ENCODE data around the gene SHANK2.

SHANK2 gene

GRCh38 chr11:71218789-71219499, 33.4 kb downstream of the SHANK2 start:
- DNase-seq = no peak

- DNase-seq = no peak
These were observed 36.9 kb downstream of the SHANK2 start for GRCh38 chr11:71215425-71215965.

- DNase-seq = no peak
These were observed 37.6 kb downstream of the SHANK2 start for GRCh38 chr11:71214553-71215424.

DNA sequence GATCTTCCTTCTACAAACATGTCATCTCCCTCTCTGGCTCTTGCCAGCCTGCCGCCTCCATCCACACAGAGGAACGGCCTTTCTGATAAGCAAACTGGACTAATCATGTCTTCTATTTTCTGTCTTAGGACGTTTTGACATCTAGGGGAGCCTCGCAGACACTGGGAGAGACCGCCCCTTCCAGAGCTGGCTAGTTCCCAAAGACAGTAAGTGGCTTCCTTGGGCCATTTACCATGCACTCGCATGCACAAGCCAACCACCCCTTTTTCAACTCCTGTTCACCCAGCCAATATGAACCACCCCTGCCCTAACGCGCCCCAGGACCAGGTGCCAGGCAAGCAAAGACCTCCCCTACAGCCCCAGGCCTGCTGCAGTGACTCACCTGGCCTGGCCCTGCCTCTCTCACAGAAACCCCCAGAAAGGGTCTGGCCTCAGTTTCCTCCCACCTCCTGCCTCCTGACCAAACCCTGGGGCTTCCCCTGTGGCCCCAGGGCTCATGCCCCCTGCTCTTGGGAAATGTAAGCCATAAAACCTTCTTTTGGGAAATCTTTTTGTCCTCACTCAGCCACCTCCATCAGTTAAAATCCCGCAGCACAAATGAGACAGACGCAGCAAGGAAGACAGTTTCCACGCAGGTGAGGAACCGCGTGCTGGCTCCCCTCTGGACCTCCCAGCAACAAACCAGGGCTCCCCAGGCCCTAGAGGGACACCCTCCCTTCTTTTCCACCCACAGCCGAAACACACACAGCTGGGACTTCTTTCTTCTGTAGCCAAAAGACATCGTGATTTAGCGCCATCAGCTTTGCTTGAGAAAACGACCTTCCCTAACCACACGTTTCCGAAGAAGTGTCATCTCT, 38.5 kb downstream of the SHANK2 start:
- DNase-seq = no peak

GRCh38 chr11:71212871-71213559, 39.4 kb downstream of the SHANK2 start:
- DNase-seq = no peak

GRCh38 chr11:71211631-71212030, 40.7 kb downstream of the SHANK2 start:
- DNase-seq = no peak

- no peak for DNase-seq
These were observed 41.5 kb downstream of the SHANK2 start for GRCh38 chr11:71210861-71211260.

DNA sequence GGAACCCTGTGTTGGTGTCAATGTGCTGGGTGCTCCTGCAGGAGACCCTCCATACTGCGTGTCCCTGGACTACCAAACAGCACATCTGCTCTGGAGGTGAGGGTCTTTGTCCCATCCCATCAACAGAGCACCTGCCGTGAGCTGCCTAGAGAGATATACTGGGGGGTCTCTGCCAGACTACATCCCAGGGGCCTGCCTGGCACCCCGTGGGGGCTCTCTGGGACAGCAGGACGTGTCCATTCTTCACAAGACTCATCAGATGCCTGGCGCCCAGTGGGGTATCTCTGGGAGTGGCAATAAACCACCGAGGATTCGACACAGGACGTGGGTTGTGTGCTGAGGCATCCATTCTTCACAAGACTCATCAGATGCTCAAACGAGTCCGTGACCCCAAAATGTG, 42.7 kb downstream of the SHANK2 start:
- DNase-seq = no peak

GRCh38 chr11:71209181-71209580, 43.2 kb downstream of the SHANK2 start:
- no peak for DNase-seq

DNA sequence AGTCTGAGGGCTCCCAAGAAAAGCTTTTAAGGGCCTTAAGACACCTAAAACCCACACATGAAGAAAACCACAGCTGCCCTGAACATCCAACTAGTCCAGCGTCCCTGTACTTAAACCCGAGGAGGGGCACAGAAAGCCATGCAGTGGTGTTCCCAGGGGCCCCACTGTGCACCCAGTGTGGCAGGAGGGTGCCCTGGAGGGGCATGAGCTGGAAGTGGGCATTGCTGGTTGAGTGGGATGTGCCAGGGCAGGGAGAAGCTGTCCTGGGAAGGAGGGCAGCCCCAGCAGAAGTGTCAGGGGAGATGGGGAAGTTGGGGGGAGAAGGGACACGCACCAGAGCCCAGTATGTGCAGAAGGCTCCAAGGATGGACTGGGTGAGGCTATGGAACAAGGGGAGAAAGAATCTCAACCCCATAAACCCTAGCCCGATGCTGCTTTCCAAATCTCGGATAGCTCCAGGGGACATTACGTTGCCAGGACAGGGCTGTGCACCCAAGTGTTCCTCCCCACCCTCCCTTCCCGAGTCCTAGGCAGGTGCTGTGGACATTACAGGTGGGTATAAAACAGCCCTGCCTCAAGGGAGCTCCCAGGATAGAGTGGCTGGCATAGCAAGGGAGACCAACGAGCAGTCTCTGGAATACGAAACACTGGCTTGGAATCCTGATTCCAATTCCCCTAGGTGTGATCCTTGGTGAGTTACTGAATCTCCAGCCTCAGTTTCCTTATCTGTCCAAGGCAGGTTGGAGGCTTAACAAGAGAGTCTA, 44.2 kb downstream of the SHANK2 start:
- DNase-seq = no peak

DNA sequence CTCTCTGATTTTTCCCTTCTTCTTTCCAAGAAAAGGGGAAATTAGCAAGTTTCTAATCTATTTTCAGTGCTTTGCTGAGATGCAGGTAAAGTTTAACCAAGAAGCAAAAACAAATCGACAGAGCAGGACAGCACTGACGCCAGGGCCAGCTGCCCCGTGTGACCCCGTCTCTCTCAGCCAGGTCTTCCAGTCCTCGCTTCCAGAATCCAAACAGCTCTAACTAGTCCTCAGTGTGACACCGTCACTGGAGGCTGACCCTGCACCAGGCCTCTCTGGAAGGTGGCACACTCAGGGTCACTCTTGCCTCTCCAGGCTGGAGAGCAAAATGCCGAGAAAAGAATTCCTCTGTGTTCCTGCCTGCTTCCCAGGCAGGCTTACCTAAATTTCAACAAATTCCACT, 44.8 kb downstream of the SHANK2 start:
- DNase-seq = no peak

- no peak for DNase-seq
These were observed 46.2 kb downstream of the SHANK2 start for GRCh38 chr11:71206186-71206585.

GRCh38 chr11:71204748-71205664, 47.4 kb downstream of the SHANK2 start:
- DNase-seq = no peak

DNA sequence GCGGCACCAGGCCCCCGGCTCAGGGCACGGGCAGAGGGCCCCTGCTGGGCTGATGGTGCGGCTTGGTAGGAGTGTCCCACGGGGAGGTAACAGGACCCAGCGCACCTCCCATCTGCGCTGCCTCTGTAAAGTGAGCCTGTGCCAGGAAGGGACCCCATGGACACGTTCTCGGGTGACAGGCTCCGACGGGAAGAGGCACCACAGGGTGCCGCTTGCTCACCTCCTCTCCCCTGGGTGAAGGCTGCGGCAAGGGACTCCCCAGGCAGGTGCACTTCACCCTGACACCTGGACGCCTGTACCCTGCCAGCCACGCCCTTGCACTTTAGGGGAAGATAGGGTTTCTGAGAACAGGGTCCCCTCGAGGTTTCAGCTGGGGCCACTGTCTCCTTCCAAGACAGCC, 48.1 kb downstream of the SHANK2 start:
- DNase-seq = no peak

DNA sequence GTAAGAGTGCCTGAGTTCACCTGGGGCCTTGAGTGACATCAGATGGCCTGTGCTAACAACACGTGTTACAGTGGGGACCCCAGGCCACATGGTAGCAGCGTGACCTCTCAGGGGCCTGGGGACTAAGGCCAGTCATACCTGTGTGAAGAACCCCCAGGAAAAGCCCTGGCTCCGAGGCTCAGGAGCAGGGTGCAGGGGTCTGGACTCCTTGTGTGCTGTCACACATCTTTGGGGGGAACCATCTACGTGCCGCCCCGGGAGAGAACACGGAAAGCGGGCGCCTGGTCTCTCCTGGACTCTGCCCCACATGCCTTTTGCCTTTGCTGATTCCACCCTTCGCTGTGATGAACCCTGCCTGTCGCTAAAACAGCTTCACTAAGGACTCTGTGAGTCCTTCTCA, 48.7 kb downstream of the SHANK2 start:
- no peak for DNase-seq

DNA sequence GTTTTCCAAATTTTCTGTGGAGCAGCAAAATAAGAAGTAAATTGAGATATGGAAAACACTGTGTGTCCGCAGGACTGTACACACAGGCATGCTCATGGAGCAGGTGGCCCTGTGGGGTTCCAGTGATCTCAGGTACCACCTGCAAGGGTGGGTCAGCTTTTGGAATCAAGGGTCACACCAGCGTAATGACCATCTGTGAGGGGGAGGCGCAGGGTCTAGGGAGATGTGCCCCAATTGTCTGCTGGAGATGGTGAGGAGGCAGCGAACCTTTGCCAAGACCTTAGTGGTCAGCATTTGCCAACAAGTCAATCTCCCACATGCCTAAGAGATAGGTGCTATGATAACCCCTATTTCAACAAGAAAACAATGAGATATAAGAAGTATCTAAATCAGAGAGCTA, 49.4 kb downstream of the SHANK2 start:
- DNase-seq = no peak

DNA sequence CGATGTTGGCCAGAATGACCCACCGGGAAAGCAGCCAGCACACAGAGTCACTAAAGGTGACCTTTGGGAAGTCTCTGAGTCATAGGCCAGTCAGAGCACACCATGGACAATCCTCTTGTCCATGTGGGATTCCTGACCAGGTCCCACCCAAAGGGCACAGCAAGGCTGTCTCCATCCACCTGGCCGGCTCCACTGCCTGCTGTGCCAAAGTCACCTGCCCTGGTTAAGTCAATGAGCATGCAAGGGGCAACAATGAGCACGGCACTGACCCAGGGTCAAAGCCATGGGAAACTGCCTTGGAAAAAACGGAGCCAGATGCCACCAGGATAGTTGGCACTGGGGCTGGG, 49.8 kb downstream of the SHANK2 start:
- DNase-seq = no peak

All from GOT3 (cell line).